H1 (cell line): Measurements from ENCODE around the gene DLX2. TPM values are rescaled to one million over a fixed set of nuclear protein-coding genes. Genes with fewer than 3 reads are reported as not detected.

Experiments
- CTCF ChIA-PET: fragments of 300-600 bp; sonication (Branson Sonifier 250); formaldehyde crosslinking; loops from one replicate; lab custom pipeline; 2021; ENCODE audit not compliant: partially characterized antibody; lab: Charles Lee
- POLR2A ChIA-PET: fragments of 300-600 bp; sonication (Branson Sonifier 250); formaldehyde crosslinking; loops from one replicate; lab custom pipeline; 2021; ENCODE audit warnings: inconsistent platforms; ENCODE audit not compliant: partially characterized antibody; lab: Charles Lee
- DNase-seq, 2 experiments: peaks; one replicate each; pipeline versions ENCODE4 v3.0.0 to v3.0.0-alpha.2; 2010 to 2022; ENCODE audit warnings: low spot score in 2 of 2, low read depth in 1 of 2, mixed read lengths in 1 of 2
- FAIRE-seq: peaks from 2 replicates; lab custom pipeline; 2011; peaks lifted over from hg19 to GRCh38; lab: Jason Lieb, UNC
- H2AFZ ChIP-seq: 2 replicates; pipeline ENCODE4 v1.8.1; 2012; ENCODE audit warnings: low read length, inconsistent platforms
- H2AK5ac ChIP-seq: 2 replicates; pipeline ENCODE4 v1.6.1; 2013; ENCODE audit warnings: low read depth, low read length
- H2BK120ac ChIP-seq: replicated peaks from 2 replicates; pipeline ENCODE3; 2013; ENCODE audit warnings: low read depth, low read length, inconsistent platforms
- H2BK12ac ChIP-seq: 2 replicates; pipeline ENCODE4 v1.6.1; 2013; ENCODE audit warnings: low read depth, low read length
- H2BK15ac ChIP-seq: 2 replicates; pipeline ENCODE4 v1.6.1; 2013; ENCODE audit warnings: low read length
- H2BK20ac ChIP-seq: 2 replicates; pipeline ENCODE4 v1.6.1; 2013; ENCODE audit warnings: low read length
- H2BK5ac ChIP-seq: 2 replicates; pipeline ENCODE4 v1.6.1; 2013; ENCODE audit warnings: low read depth, low read length
- H3K14ac ChIP-seq: 2 replicates; pipeline ENCODE4 v1.6.1; 2013; ENCODE audit warnings: inconsistent platforms; ENCODE audit not compliant: insufficient read length
- H3K18ac ChIP-seq: 2 replicates; pipeline ENCODE4 v1.6.1; 2013; ENCODE audit warnings: low read length; ENCODE audit errors: extremely low read depth
- H3K23ac ChIP-seq: 2 replicates; pipeline ENCODE4 v1.6.1; 2013; ENCODE audit warnings: inconsistent platforms; ENCODE audit not compliant: insufficient read length
- H3K23me2 ChIP-seq: 2 replicates; pipeline ENCODE4 v1.6.1; 2013; ENCODE audit warnings: low read depth, low read length
- H3K27ac ChIP-seq: 2 replicates; pipeline ENCODE4 v1.6.1; 2011; ENCODE audit warnings: low read depth, low read length, inconsistent platforms
- H3K27me3 ChIP-seq, 4 experiments: replicated peaks in 1 of 4; 1 replicate in 1 of 4; 2 replicates in 3 of 4; pipeline versions ENCODE4 v1.6.1 to v1.8.1; 2011 to 2013; ENCODE audit warnings: low read length in 3 of 4, mild to moderate bottlenecking in 3 of 4, inconsistent platforms in 2 of 4, mixed read lengths in 2 of 4, moderate library complexity in 1 of 4; ENCODE audit not compliant: control insufficient read depth in 3 of 4, insufficient read depth in 3 of 4; ENCODE audit errors: extremely low read depth in 1 of 4
- H3K36me3 ChIP-seq, 4 experiments: 2 replicates each; pipeline versions ENCODE4 v1.6.1 to v1.8.1; 2011 to 2013; ENCODE audit warnings: mild to moderate bottlenecking in 4 of 4, low read length in 3 of 4, moderate library complexity in 2 of 4, control low read depth in 1 of 4, inconsistent platforms in 1 of 4; ENCODE audit not compliant: insufficient read depth in 4 of 4, control insufficient read depth in 2 of 4
- H3K4ac ChIP-seq: replicated peaks from 2 replicates; pipeline ENCODE3; 2013; ENCODE audit warnings: low read length, low read depth, mixed read lengths, inconsistent platforms; ENCODE audit not compliant: insufficient read length
- H3K4me1 ChIP-seq, 4 experiments: replicated peaks in 1 of 4; 1 replicate in 1 of 4; 2 replicates in 3 of 4; pipeline versions ENCODE4 v1.6.1 to v1.8.1; 2011 to 2013; ENCODE audit warnings: low read length in 3 of 4, inconsistent platforms in 2 of 4, mixed read lengths in 1 of 4; ENCODE audit not compliant: insufficient read depth in 4 of 4, control insufficient read depth in 3 of 4
- H3K4me2 ChIP-seq, 2 experiments: 2 replicates each; pipeline versions ENCODE4 v1.6.1 to v1.8.1; 2011 to 2013; ENCODE audit warnings: low read depth in 2 of 2, low read length in 2 of 2, control low read depth in 1 of 2, inconsistent platforms in 1 of 2, mild to moderate bottlenecking in 1 of 2; ENCODE audit not compliant: insufficient read depth in 1 of 2
- H3K4me3 ChIP-seq, 4 experiments: fragments of 200-600, 300-600 bp in 1 of 4; sonication (generic), shearing (Covaris generic), sonication (Bioruptor Twin) in 1 of 4; 2 replicates each; pipeline versions ENCODE4 v1.5.1 to v1.8.1; 2011 to 2016; ENCODE audit warnings: low read length in 4 of 4, low read depth in 3 of 4, control low read depth in 2 of 4, inconsistent platforms in 2 of 4, mild to moderate bottlenecking in 2 of 4, mixed read lengths in 1 of 4, moderate library complexity in 1 of 4; ENCODE audit not compliant: insufficient read depth in 2 of 4; ENCODE audit errors: extremely low read depth in 1 of 4
- H3K56ac ChIP-seq: replicated peaks from 2 replicates; pipeline ENCODE3; 2013; ENCODE audit warnings: low read depth, mild to moderate bottlenecking, mixed read lengths, low read length, inconsistent platforms; ENCODE audit not compliant: insufficient read length
- H3K79me1 ChIP-seq: 2 replicates; pipeline ENCODE4 v1.6.1; 2013; ENCODE audit warnings: low read depth, low read length, control low read depth
- H3K79me2 ChIP-seq, 2 experiments: 2 replicates each; pipeline versions ENCODE4 v1.6.1 to v1.8.1; 2012 to 2013; ENCODE audit warnings: low read length in 2 of 2, mild to moderate bottlenecking in 2 of 2, inconsistent platforms in 1 of 2; ENCODE audit not compliant: insufficient read depth in 2 of 2, control insufficient read depth in 1 of 2
- H3K9ac ChIP-seq, 4 experiments: replicated peaks in 1 of 4; 1 replicate in 1 of 4; 2 replicates in 3 of 4; pipeline versions ENCODE4 v1.6.1 to v1.8.1; 2011 to 2013; ENCODE audit warnings: low read depth in 3 of 4, low read length in 3 of 4, control low read depth in 2 of 4, mild to moderate bottlenecking in 2 of 4, moderate library complexity in 2 of 4, inconsistent platforms in 1 of 4; ENCODE audit errors: extremely low read depth in 1 of 4
- H3K9me3 ChIP-seq, 2 experiments: 2 replicates each; pipeline versions ENCODE4 v1.6.1 to v1.8.1; 2012 to 2013; ENCODE audit warnings: mild to moderate bottlenecking in 2 of 2, moderate library complexity in 2 of 2, control low read depth in 1 of 2, inconsistent platforms in 1 of 2, low read depth in 1 of 2, low read length in 1 of 2, mixed read lengths in 1 of 2; ENCODE audit not compliant: insufficient read depth in 2 of 2
- H4K20me1 ChIP-seq, 2 experiments: replicated peaks in 1 of 2; 2 replicates each; pipeline versions ENCODE3 to v1.8.1; 2011 to 2013; ENCODE audit warnings: inconsistent platforms in 2 of 2, low read length in 2 of 2, mild to moderate bottlenecking in 1 of 2; ENCODE audit not compliant: insufficient read depth in 2 of 2, control insufficient read depth in 1 of 2
- H4K5ac ChIP-seq: 2 replicates; pipeline ENCODE4 v1.6.1; 2013; ENCODE audit warnings: low read length, low read depth, mixed read lengths, inconsistent platforms; ENCODE audit not compliant: insufficient read length
- H4K8ac ChIP-seq: 2 replicates; pipeline ENCODE4 v1.8.0; 2013; ENCODE audit warnings: mild to moderate bottlenecking, moderate library complexity, low read length, inconsistent platforms; ENCODE audit not compliant: insufficient read depth; ENCODE audit errors: extremely low read depth
- H4K91ac ChIP-seq: replicated peaks from 2 replicates; pipeline ENCODE3; 2013; ENCODE audit warnings: low read length, mixed read lengths, inconsistent platforms; ENCODE audit not compliant: insufficient read length
- RNF2 ChIP-seq: fragments of 200-900, 300-1000 bp; sonication (generic); IDR thresholded peaks from 2 replicates; pipeline ENCODE4 v1.7.1; 2016; ENCODE audit warnings: borderline replicate concordance, low read depth, mild to moderate bottlenecking, antibody characterized with exemption, low read length; ENCODE audit not compliant: poor library complexity, severe bottlenecking; ENCODE audit errors: missing control alignments
- SP2 ChIP-seq: IDR thresholded peaks from 2 replicates; pipeline ENCODE4 v1.6.1; 2012; ENCODE audit warnings: mild to moderate bottlenecking, low read length, inconsistent platforms
- SUZ12 ChIP-seq: fragments of 200-600 bp; sonication (generic); IDR thresholded peaks from 2 replicates; pipeline ENCODE4 v1.6.1; 2012; ENCODE audit warnings: mild to moderate bottlenecking, inconsistent platforms, low read length, moderate library complexity, mixed read lengths
- WGBS, 2 experiments: shearing (Covaris generic) in 1 of 2; methylation state at CpG; one replicate each; pipeline versions ENCODE4 v1.1.6 to v1.1.7; 2013 to 2015; ENCODE audit warnings: low lambda C conversion rate in 2 of 2, mixed read lengths in 2 of 2, inconsistent platforms in 1 of 2, low coverage in 1 of 2, missing lambda C conversion rate in 1 of 2; ENCODE audit not compliant: insufficient replicate concordance in 2 of 2, insufficient coverage in 1 of 2, insufficient read length in 1 of 2; ENCODE audit errors: extremely low coverage in 1 of 2, missing lambda C conversion rate in 1 of 2; 5-methylcytosine and 5-hydroxymethylcytosine counted together
- polyA plus RNA-seq, 7 experiments: library from polyadenylated mRNA; depleted of rRNA in 3 of 7; stranded (reverse) in 5 of 7; unstranded in 2 of 7; fragments of >200 nt in 5 of 7; fragments of 200-250 nt in 2 of 7; gene quantifications; 1 replicate in 5 of 7; 2 replicates in 1 of 7; 4 replicates in 1 of 7; pipeline versions ENCODE4 v1.2.1 to v1.2.3, GENCODE V29; 2011 to 2013; ENCODE audit warnings: missing spikeins in 2 of 7, mixed read lengths in 2 of 7
- total RNA-seq: library from RNA; stranded (reverse); fragmentation: NEBNext Ultra II Directional; extraction: Animal tissue kit (Norgen Biotek cat#: 25700); gene quantifications from 2 replicates; pipeline ENCODE4 v1.2.1, GENCODE V29; 2021

DLX2 gene
- total and polyA plus RNA-seq, 2 of the 8 experiments (the other 6 are each of a cell fraction or from before 2014, with no cell fraction given), result 0.45 TPM; not detected in 1

DNA sequence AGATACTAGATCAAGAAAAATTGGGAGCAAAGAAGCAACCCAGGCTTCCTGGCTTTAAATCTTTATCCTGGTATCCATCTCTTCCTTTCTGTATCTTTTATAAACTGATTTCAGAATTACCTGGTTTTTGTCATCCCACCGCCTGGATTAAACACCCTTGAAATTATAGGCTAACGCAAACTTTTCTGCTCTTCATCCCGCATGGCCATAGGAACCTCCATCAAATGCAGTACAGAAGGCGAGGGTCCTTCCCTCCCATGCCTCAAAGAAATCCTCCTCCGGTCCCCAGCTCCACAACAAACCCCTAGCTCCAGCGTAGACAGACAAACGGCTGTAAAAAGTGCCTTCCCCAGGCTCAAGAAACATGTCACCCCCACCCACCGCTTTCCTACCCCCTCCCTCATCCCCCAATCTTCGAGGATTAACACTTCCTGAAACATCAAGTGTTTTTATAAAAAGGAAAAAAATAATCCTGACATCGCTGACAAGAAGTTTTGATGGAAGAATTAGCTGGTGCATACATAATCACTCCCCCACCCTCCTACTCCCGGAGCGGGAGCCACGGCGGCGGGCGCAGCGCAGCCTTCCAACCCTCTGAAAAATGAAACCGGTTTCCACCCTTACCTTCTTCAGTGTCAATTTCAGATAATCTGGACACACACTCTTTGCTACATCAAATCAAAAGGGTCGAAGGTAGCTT is 9.8 kb downstream of the DLX2 start:
- Histone ChIP-seq H2BK15ac (no peak overlapping the region), H3K56ac (no peak overlapping the region), H3K18ac (no peak overlapping the region), H2BK5ac (no peak overlapping the region), H3K9ac (no peak overlapping the region), H2AK5ac (no peak overlapping the region), H3K27me3 (peaks cover 95 to 100% (median 98%) of the 10 kb centered on the region in 4 experiments), H2AFZ (no peak overlapping the region), H3K79me2 (no peaks in the 10 kb centered on the region), H3K4me3 (no peak overlapping the region), H3K4me2 (no peak overlapping the region; a peak in 1 of 4 replicates), H3K36me3 (0 out of 8 replicates have a peak, but pooled peaks cover 0 to 3% (median 0%) of the 10 kb centered on the region in 4 experiments), H3K4ac (no peak overlapping the region), H4K91ac (no peak overlapping the region)
- ChIA-PET CTCF (interaction anchor here (1.2 to 12.4 kb wide), 2 partner anchors 10 to 14 kb away, joined by 3 to 198 read pairs; partner anchors contain the start of gene DLX2), POLR2A (interaction anchor here (1.9 to 14.0 kb wide), 2 partner anchors 9 kb away, joined by 4 to 184 read pairs; partner anchors contain the start of gene DLX2)
- DNase-seq, result peak in 1 of 2 experiments; percentile 51
- TF ChIP-seq SP2, result no peak
- peak; percentile 6 for TF ChIP-seq SUZ12
- peak; percentile 97 for TF ChIP-seq RNF2
- TF ChIP-seq, all 59 proteins: peak for 2
- peaks cover 17 to 32% of the 10 kb centered on the region in 2 experiments for H4K20me1 ChIP-seq
- no peak overlapping the region for H3K27ac ChIP-seq
- FAIRE-seq, result no peak
- H3K23me2 ChIP-seq, result peaks cover 12% of the 10 kb centered on the region; the same call in 1 of the 2 replicates
- peaks cover 0 to 34% (median 18%) of the 10 kb centered on the region in 4 experiments; a peak in 6 of 7 replicates for H3K4me1 ChIP-seq
- no peak overlapping the region for H2BK20ac ChIP-seq
- H3K14ac ChIP-seq, result no peak overlapping the region
- 4% methylated on average over 18 of the region's 19 CpGs; no CpG with 5 or more reads in 1 of the 2 experiments for WGBS, 2 experiments
- H4K5ac ChIP-seq, result no peak overlapping the region
- no peak overlapping the region for H4K8ac ChIP-seq
- H2BK12ac ChIP-seq, result no peak overlapping the region
- no peaks in the 10 kb centered on the region for H3K9me3 ChIP-seq
- no peak overlapping the region for H3K23ac ChIP-seq
- H3K79me1 ChIP-seq, result no peaks in the 10 kb centered on the region
- no peak overlapping the region for H2BK120ac ChIP-seq
